Thymus (tissue), 11 donors: ENCODE results near the gene TSHZ2. TPM values are rescaled to one million over a fixed set of nuclear protein-coding genes. Genes with fewer than 3 reads are reported as not detected.
"Not testable (repeated sequence)": the region's sequence is repeated elsewhere in the genome, so short reads cannot be mapped to it uniquely, and the experiment has no call there.

Experiments used
- DNase-seq, 9 donors: peaks; one replicate each; pipeline ENCODE4 v3.0.0-alpha.2; 2013; ENCODE audit warnings: low spot score in 9 of 9, low read depth in 6 of 9, missing footprints in 1 of 9
- H3K27ac ChIP-seq, 2 donors: one replicate each; pipeline ENCODE4 v1.5.1; 2013; ENCODE audit warnings: control low read depth in 1 of 2, low read depth in 1 of 2, low read length in 1 of 2, mild to moderate bottlenecking in 1 of 2, moderate library complexity in 1 of 2
- H3K27me3 ChIP-seq, 2 donors: one replicate each; pipeline ENCODE4 v1.5.1; 2013; ENCODE audit warnings: low read length in 1 of 2; ENCODE audit not compliant: control insufficient read depth in 2 of 2, insufficient read depth in 1 of 2
- H3K36me3 ChIP-seq, 2 donors: one replicate each; pipeline ENCODE4 v1.5.1; 2013; ENCODE audit warnings: low read length in 1 of 2, mild to moderate bottlenecking in 1 of 2, moderate library complexity in 1 of 2; ENCODE audit not compliant: control insufficient read depth in 2 of 2, insufficient read depth in 2 of 2
- H3K4me1 ChIP-seq, 2 donors: one replicate each; pipeline ENCODE4 v1.5.1; 2013; ENCODE audit warnings: low read length in 2 of 2; ENCODE audit not compliant: control insufficient read depth in 2 of 2, insufficient read depth in 2 of 2
- H3K4me3 ChIP-seq, 2 donors: one replicate each; pipeline ENCODE4 v1.5.1; 2013; ENCODE audit warnings: low read length in 2 of 2, control low read depth in 1 of 2, mild to moderate bottlenecking in 1 of 2
- H3K9me3 ChIP-seq, 2 donors: one replicate each; pipeline ENCODE4 v1.5.1; 2013; ENCODE audit warnings: low read length in 1 of 2, mild to moderate bottlenecking in 1 of 2; ENCODE audit not compliant: control insufficient read depth in 2 of 2, insufficient read depth in 1 of 2
- WGBS: extraction: QIAGEN DNeasy Blood & Tissue Kit; methylation state at CpG from one replicate; pipeline ENCODE4 v1.1.7; 2013; 5-methylcytosine and 5-hydroxymethylcytosine counted together
- polyA plus RNA-seq: library from polyadenylated mRNA; stranded (reverse); fragments of 200-250 nt; gene quantifications from one replicate; pipeline ENCODE4 v1.2.3, GENCODE V29; 2013
- total RNA-seq: library from RNA; stranded (reverse); fragments of 120-200 nt; gene quantifications from one replicate; pipeline ENCODE4 v1.2.4, GENCODE V29; 2013
- donor health status: healthy.

Gene TSHZ2
- total and polyA plus RNA-seq, 2 donors, result 1.4 to 2.4 TPM

GRCh38 chr20:52958211-52958610 lies 13.9 kb upstream of the TSHZ2 start:
- H3K27ac ChIP-seq, result no peak overlapping the region
- H3K36me3 ChIP-seq, result no peaks in the 10 kb centered on the region
- no peak for DNase-seq
- WGBS, result 67% methylated on average over 4 of the region's 4 CpGs
- H3K9me3 ChIP-seq, result no peaks in the 10 kb centered on the region
- no peaks in the 10 kb centered on the region for H3K27me3 ChIP-seq
- no peaks in the 10 kb centered on the region for H3K4me1 ChIP-seq
- no peak overlapping the region for H3K4me3 ChIP-seq

GRCh38 chr20:52959125-52959524 lies 13.0 kb upstream of the TSHZ2 start:
- Histone ChIP-seq H3K27me3 (no peaks in the 10 kb centered on the region), H3K4me3 (no peak overlapping the region), H3K36me3 (no peaks in the 10 kb centered on the region), H3K4me1 (no peaks in the 10 kb centered on the region), H3K9me3 (no peaks in the 10 kb centered on the region), H3K27ac (no peak overlapping the region)
- no peak for DNase-seq
- 57% methylated on average over 5 of the region's 5 CpGs for WGBS

- Histone ChIP-seq H3K27me3 (no peaks in the 10 kb centered on the region), H3K4me1 (no peaks in the 10 kb centered on the region), H3K27ac (no peak overlapping the region), H3K36me3 (no peaks in the 10 kb centered on the region), H3K4me3 (no peak overlapping the region), H3K9me3 (no peaks in the 10 kb centered on the region)
- 72% methylated on average over 1 of the region's 1 CpG for WGBS
- no peak for DNase-seq
Measured at GRCh38 chr20:52962183-52962582, 10.0 kb upstream of the TSHZ2 start.

- 31% methylated on average over 3 of the region's 3 CpGs for WGBS
- no peaks in the 10 kb centered on the region for H3K36me3 ChIP-seq
- H3K9me3 ChIP-seq, result no peaks in the 10 kb centered on the region
- no peaks in the 10 kb centered on the region for H3K27me3 ChIP-seq
- no peak overlapping the region for H3K27ac ChIP-seq
- no peak overlapping the region for H3K4me3 ChIP-seq
- DNase-seq, result no peak
- H3K4me1 ChIP-seq, result no peaks in the 10 kb centered on the region
Measured at GRCh38 chr20:52963131-52963530, 9.0 kb upstream of the TSHZ2 start.

GRCh38 chr20:52964131-52964530 lies 8.0 kb upstream of the TSHZ2 start:
- Histone ChIP-seq H3K27ac (no peak overlapping the region), H3K9me3 (no peaks in the 10 kb centered on the region), H3K36me3 (no peaks in the 10 kb centered on the region), H3K4me1 (no peaks in the 10 kb centered on the region), H3K27me3 (no peaks in the 10 kb centered on the region), H3K4me3 (no peak overlapping the region)
- DNase-seq, result no peak
- WGBS, result 39% methylated on average over 6 of the region's 6 CpGs

GRCh38 chr20:52965380-52965779 lies 6.8 kb upstream of the TSHZ2 start:
- Histone ChIP-seq H3K27me3 (no peaks in the 10 kb centered on the region), H3K27ac (no peak overlapping the region), H3K9me3 (no peaks in the 10 kb centered on the region), H3K4me1 (no peaks in the 10 kb centered on the region), H3K4me3 (no peak overlapping the region), H3K36me3 (no peaks in the 10 kb centered on the region)
- DNase-seq, result no peak
- WGBS, result 84% methylated on average over 1 of the region's 1 CpG

- no peaks in the 10 kb centered on the region for H3K27me3 ChIP-seq
- no peaks in the 10 kb centered on the region for H3K4me1 ChIP-seq
- no peak overlapping the region for H3K27ac ChIP-seq
- no peak for DNase-seq
- no peaks in the 10 kb centered on the region for H3K9me3 ChIP-seq
- WGBS, result 90% methylated on average over 2 of the region's 2 CpGs
- no peak overlapping the region for H3K4me3 ChIP-seq
- no peaks in the 10 kb centered on the region for H3K36me3 ChIP-seq
Measured at GRCh38 chr20:52965819-52966218, 6.3 kb upstream of the TSHZ2 start.

- not testable (repeated sequence) for H3K27ac ChIP-seq, H3K36me3 ChIP-seq, DNase-seq, H3K27me3 ChIP-seq, H3K9me3 ChIP-seq, H3K4me3 ChIP-seq, H3K4me1 ChIP-seq
Measured at GRCh38 chr20:52966543-52966942, 5.6 kb upstream of the TSHZ2 start.

- no peak for DNase-seq
- Histone ChIP-seq H3K4me1 (no peaks in the 10 kb centered on the region), H3K4me3 (peak overlapping the region in 1 of 2 donors; percentile 21), H3K27me3 (peaks cover 26 to 30% of the 10 kb centered on the region in 2 donors), H3K36me3 (no peaks in the 10 kb centered on the region), H3K27ac (no peak overlapping the region), H3K9me3 (no peaks in the 10 kb centered on the region)
- 12% methylated on average over 16 of the region's 16 CpGs for WGBS
Measured at GRCh38 chr20:52971498-52972189, 514 bp upstream of the TSHZ2 start.
